ENCODE measurements around the gene ALOX15B. TPM values are rescaled to one million over a fixed set of nuclear protein-coding genes. Genes with fewer than 3 reads are reported as not detected.
A peak's percentile ranks its signal among the peaks of the same experiment; 100 is the strongest.

Gene ALOX15B
- total RNA-seq, 1 donor from 2014 or later, result not detected

DNA sequence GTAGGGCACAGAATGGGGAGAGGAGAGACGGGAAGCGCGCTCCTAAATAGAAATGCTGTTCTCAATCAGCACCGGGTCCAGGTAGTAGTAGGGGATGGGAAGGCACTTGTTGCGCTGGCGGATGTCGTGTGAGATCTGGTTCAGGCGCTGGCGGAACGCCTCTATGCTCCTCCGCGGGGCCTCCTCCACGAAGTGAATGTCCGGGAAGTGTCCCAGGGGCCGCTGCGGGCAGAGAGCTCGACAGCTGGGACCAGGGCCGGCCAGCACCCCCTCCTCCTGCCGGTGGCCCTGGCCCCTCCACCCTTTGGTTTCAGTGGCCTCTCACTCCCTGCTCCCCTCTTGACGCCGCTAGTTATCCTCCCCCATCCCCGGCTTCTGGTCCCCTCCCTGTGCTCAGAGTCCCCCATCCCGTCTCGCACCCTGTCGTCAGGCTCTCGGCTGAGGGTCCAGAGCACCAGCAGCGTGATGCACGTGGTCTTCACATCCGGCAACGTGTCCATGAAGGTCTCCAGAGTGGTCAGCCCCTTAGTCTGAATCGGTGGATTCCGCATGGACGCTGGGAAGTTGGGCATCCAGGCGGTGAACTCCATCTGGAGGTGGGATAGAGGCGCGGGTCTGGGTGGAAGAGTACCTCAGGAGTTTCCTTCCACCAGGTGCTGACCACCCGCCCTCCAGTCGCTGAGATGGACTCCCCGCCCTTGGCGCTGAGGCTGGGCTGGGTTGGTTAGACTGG lies 34.0 kb downstream of the ALOX15B start:
- Histone ChIP-seq H3K9ac (no peak overlapping the region), H3K36me3 (no peaks in the 10 kb centered on the region), H3K9me3 (ENCODE audit: low read depth) (no peaks in the 10 kb centered on the region), H3K27ac (no peak overlapping the region), H3F3A (ENCODE audit: low read depth) (no peaks in the 10 kb centered on the region), H4K20me1 (ENCODE audit: low read depth) (peaks cover 13% of the 10 kb centered on the region), H2AFZ (replicated peaks) (peak overlapping the region; percentile 0), H3K4me2 (peak overlapping the region; percentile 79), H3K27me3 (peaks cover 100% of the 10 kb centered on the region), H3K4me1 (peaks cover 11% of the 10 kb centered on the region), H3K79me2 (ENCODE audit: low read depth) (no peaks in the 10 kb centered on the region), H3K4me3 (peak overlapping the region; percentile 39)
- Mint-ChIP-seq H3K27ac (no peak overlapping the region), H3K27me3 (ENCODE audit: insufficient read depth, low read depth) (peaks cover 80% of the 10 kb centered on the region), H3K4me1 (peaks cover 19% of the 10 kb centered on the region), H3K9me3 (peaks cover 6% of the 10 kb centered on the region), H3K4me3 (peak overlapping the region; percentile 76), H3K36me3 (peaks cover 2% of the 10 kb centered on the region)
- TF ChIP-seq EZH2 (IDR thresholded peaks at IDR 0.05) (peak; percentile 76), EZH2phosphoT487 (IDR thresholded peaks at IDR 0.05) (peak; percentile 54), CTCF (IDR thresholded peaks at IDR 0.05) (no peak)
- peak; percentile 54 for DNase-seq (ENCODE audit: low spot score)

GRCh38 chr17:8073627-8074484 lies 35.0 kb downstream of the ALOX15B start:
- Histone ChIP-seq H4K20me1 (ENCODE audit: low read depth) (peaks cover 13% of the 10 kb centered on the region), H3K4me2 (peak overlapping the region; percentile 79), H3K4me1 (peaks cover 11% of the 10 kb centered on the region), H3K9me3 (ENCODE audit: low read depth) (no peaks in the 10 kb centered on the region), H3K27ac (no peak overlapping the region), H3K9ac (no peak overlapping the region), H2AFZ (replicated peaks) (no peak overlapping the region), H3K79me2 (ENCODE audit: low read depth) (no peaks in the 10 kb centered on the region), H3F3A (ENCODE audit: low read depth) (no peaks in the 10 kb centered on the region), H3K27me3 (peaks cover 100% of the 10 kb centered on the region), H3K4me3 (peak overlapping the region; percentile 39), H3K36me3 (no peaks in the 10 kb centered on the region)
- peak; percentile 93 for TF ChIP-seq CTCF (IDR thresholded peaks at IDR 0.05)
- peak; percentile 32 for TF ChIP-seq EZH2phosphoT487 (IDR thresholded peaks at IDR 0.05)
- TF ChIP-seq EZH2 (IDR thresholded peaks at IDR 0.05), result no peak
- Mint-ChIP-seq H3K36me3 (peaks cover 2% of the 10 kb centered on the region), H3K4me1 (peaks cover 19% of the 10 kb centered on the region), H3K27me3 (ENCODE audit: insufficient read depth, low read depth) (peaks cover 73% of the 10 kb centered on the region), H3K9me3 (peaks cover 8% of the 10 kb centered on the region), H3K27ac (no peak overlapping the region), H3K4me3 (peak overlapping the region; percentile 74)
- DNase-seq (ENCODE audit: low spot score), result peak; percentile 91

DNA sequence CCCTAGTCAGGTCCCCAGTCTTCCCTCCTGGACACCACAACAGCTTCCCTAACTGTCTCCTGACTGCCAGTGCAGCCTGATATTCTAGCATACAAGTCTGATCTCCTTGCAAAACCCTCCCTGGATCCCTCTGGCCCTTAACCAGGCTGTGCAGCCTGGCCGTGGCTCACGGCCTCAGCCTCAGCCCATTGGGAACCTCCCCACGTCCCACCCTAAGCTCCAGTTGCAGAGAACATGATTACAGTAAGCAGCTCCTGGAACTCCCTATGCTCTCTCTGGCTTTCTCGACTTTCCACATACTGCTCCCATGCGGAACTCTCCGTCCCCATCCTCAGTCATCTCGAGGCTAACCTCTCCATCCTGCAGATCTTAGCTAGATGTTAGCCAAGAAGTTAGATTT lies 35.7 kb downstream of the ALOX15B start:
- no peaks in the 10 kb centered on the region for H3K79me2 ChIP-seq (ENCODE audit: low read depth)
- peaks cover 2% of the 10 kb centered on the region for H3K36me3 Mint-ChIP-seq
- peaks cover 100% of the 10 kb centered on the region for H3K27me3 ChIP-seq
- no peak for DNase-seq (ENCODE audit: low spot score)
- H3K4me2 ChIP-seq, result no peak overlapping the region
- no peak overlapping the region for H3K9ac ChIP-seq
- peaks cover 8% of the 10 kb centered on the region for H3K9me3 Mint-ChIP-seq
- peaks cover 13% of the 10 kb centered on the region for H4K20me1 ChIP-seq (ENCODE audit: low read depth)
- H3K27ac ChIP-seq, result no peak overlapping the region
- H3K4me3 Mint-ChIP-seq, result peak overlapping the region; percentile 66
- TF ChIP-seq EZH2phosphoT487 (IDR thresholded peaks at IDR 0.05) (no peak), EZH2 (IDR thresholded peaks at IDR 0.05) (no peak), CTCF (IDR thresholded peaks at IDR 0.05) (no peak)
- H3K36me3 ChIP-seq, result no peaks in the 10 kb centered on the region
- peaks cover 11% of the 10 kb centered on the region for H3K4me1 ChIP-seq
- no peak overlapping the region for H3K4me3 ChIP-seq
- H3K4me1 Mint-ChIP-seq, result peaks cover 19% of the 10 kb centered on the region
- no peak overlapping the region for H3K27ac Mint-ChIP-seq
- no peaks in the 10 kb centered on the region for H3F3A ChIP-seq (ENCODE audit: low read depth)
- H3K9me3 ChIP-seq (ENCODE audit: low read depth), result no peaks in the 10 kb centered on the region
- no peak overlapping the region for H2AFZ ChIP-seq (replicated peaks)
- peaks cover 74% of the 10 kb centered on the region for H3K27me3 Mint-ChIP-seq (ENCODE audit: insufficient read depth, low read depth)
